ENCODE data around the gene ZNF846.
"Not testable (repeated sequence)": the region's sequence is repeated elsewhere in the genome, so short reads cannot be mapped to it uniquely, and the experiment has no call there.

ZNF846 gene

GRCh38 chr19:9727644-9728043 is 40.9 kb downstream of the ZNF846 start:
- TF ChIP-seq CTCF (IDR thresholded peaks at IDR 0.05; ENCODE audit: control insufficient read depth, extremely low read depth, insufficient read depth): no peak
- DNase-seq (ENCODE audit: low read depth): no peak
- no peak overlapping the region for H3K4me3 ChIP-seq (ENCODE audit: low read depth, low read length)

GRCh38 chr19:9725508-9726201 is 42.9 kb downstream of the ZNF846 start:
- H3K4me3 ChIP-seq (ENCODE audit: low read depth, low read length); DNase-seq (ENCODE audit: low read depth): not testable (repeated sequence)

- no peak for DNase-seq (ENCODE audit: low read depth)
- no peak for TF ChIP-seq CTCF (IDR thresholded peaks at IDR 0.05; ENCODE audit: control insufficient read depth, extremely low read depth, insufficient read depth)
- H3K4me3 ChIP-seq (ENCODE audit: low read depth, low read length): no peak overlapping the region
These were observed 44.4 kb downstream of the ZNF846 start for GRCh38 chr19:9724157-9724556.

GRCh38 chr19:9721861-9722260 is 46.7 kb downstream of the ZNF846 start:
- TF ChIP-seq CTCF (IDR thresholded peaks at IDR 0.05; ENCODE audit: control insufficient read depth, extremely low read depth, insufficient read depth): no peak
- no peak for DNase-seq (ENCODE audit: low read depth)
- no peak overlapping the region for H3K4me3 ChIP-seq (ENCODE audit: low read depth, low read length)

GRCh38 chr19:9720541-9720940 is 48.0 kb downstream of the ZNF846 start:
- H3K4me3 ChIP-seq (ENCODE audit: low read depth, low read length): no peak overlapping the region
- DNase-seq (ENCODE audit: low read depth): no peak

GRCh38 chr19:9711815-9712214 is 56.7 kb downstream of the ZNF846 start:
- H3K4me3 ChIP-seq (ENCODE audit: low read depth, low read length): no peak overlapping the region
- DNase-seq (ENCODE audit: low read depth): no peak
- no peak for TF ChIP-seq CTCF (IDR thresholded peaks at IDR 0.05; ENCODE audit: control insufficient read depth, extremely low read depth, insufficient read depth)

More at GRCh38 chr19:9720541-9720940, 48.0 kb downstream of the ZNF846 start:
- TF ChIP-seq CTCF (IDR thresholded peaks at IDR 0.05; ENCODE audit: control insufficient read depth, extremely low read depth, insufficient read depth): no peak

GRCh38 chr19:9709305-9709704 is 59.2 kb downstream of the ZNF846 start:
- DNase-seq (ENCODE audit: low read depth): no peak
- no peak for TF ChIP-seq CTCF (IDR thresholded peaks at IDR 0.05; ENCODE audit: control insufficient read depth, extremely low read depth, insufficient read depth)
- no peak overlapping the region for H3K4me3 ChIP-seq (ENCODE audit: low read depth, low read length)

Measured in LNCaP clone FGC (cell line).